Epithelial cell of prostate (primary cell): ENCODE results near the gene ETV7.
A peak's percentile ranks its signal among the peaks of the same experiment; 100 is the strongest.
"Not testable (repeated sequence)": the region's sequence is repeated elsewhere in the genome, so short reads cannot be mapped to it uniquely, and the experiment has no call there.

Experiments used
- DNase-seq: peaks from one replicate; pipeline ENCODE4 v3.0.0-alpha.2; 2011; ENCODE audit warnings: low read depth, low spot score
- H3K27ac ChIP-seq: fragments of 450-650 bp; 2 replicates; pipeline ENCODE4 v1.5.1; 2017; ENCODE audit warnings: mild to moderate bottlenecking

The ETV7 gene

GRCh38 chr6:36346486-36347273, 40.8 kb downstream of the ETV7 start:
- DNase-seq: no peak
- H3K27ac ChIP-seq: no peak overlapping the region

DNA sequence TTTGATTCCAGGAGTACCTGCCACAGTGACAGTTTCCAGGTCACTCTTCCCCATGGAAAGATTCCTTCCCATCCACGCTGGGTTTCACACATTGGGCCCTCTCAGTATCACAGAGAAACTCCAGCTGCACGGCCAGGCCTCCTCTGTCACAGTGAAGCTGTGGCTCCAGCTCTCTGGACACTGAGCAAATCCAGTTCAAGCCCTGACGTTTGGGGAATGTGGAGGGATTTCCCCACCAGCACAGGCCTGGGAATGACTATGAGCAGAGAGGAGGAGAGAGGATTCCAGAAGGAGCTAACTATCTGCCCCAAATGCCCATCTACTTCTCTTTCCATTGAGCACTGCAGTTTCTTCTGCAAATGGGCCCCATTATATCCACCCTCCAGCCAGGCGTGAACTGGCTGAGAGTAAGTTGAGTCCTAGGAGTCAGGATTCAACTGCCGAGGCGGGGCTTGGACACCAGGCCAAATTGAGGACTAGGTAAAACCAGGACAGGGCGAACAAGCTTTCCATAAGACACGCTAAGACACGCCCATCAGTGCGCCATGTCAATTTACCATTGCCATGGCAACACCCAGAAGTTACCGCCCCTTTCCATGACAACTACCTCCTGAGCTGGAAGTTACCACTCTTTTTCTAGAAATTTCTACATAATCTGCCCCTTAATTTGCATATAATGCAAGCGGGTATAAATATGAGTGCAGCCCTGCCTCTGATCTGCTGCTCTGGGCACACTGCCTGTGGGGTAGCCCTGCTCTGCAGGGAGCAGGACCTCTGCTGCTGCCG, 41.6 kb downstream of the ETV7 start:
- no peak for DNase-seq
- no peak overlapping the region for H3K27ac ChIP-seq

DNA sequence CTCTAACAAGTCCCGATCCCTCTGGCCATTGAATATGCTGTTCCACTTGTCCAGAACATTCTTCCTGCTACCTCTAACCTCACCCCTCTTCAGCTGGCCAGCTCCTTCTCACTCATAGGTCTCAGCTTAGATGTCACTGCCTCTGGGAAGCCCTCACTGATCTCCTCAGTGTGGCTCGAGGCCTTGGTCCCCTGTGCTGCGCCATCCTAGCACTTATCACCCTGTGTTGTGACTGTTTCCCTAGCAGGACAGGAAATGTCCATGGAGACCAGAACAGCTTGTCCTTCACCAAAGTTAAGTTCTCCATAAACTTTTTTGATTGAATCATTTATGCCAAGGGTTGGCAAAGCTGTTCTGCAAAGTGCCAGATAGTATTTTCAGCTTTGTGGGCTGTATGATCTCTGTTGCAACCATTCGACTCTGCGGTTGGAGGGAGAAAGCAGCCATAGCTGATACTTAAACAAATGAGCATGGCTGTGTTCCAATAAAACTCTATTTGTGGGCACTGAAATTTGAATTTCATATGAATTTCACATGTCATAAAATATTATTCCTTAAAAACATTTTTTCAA, 44.3 kb downstream of the ETV7 start:
- no peak overlapping the region for H3K27ac ChIP-seq
- no peak for DNase-seq

- DNase-seq: no peak
- H3K27ac ChIP-seq: no peak overlapping the region
These were observed 46.6 kb downstream of the ETV7 start for GRCh38 chr6:36340618-36341454.

GRCh38 chr6:36340306-36340617, 47.2 kb downstream of the ETV7 start:
- DNase-seq: no peak
- H3K27ac ChIP-seq: no peak overlapping the region

GRCh38 chr6:36339146-36339545, 48.3 kb downstream of the ETV7 start:
- H3K27ac ChIP-seq: no peak overlapping the region
- DNase-seq: no peak

DNA sequence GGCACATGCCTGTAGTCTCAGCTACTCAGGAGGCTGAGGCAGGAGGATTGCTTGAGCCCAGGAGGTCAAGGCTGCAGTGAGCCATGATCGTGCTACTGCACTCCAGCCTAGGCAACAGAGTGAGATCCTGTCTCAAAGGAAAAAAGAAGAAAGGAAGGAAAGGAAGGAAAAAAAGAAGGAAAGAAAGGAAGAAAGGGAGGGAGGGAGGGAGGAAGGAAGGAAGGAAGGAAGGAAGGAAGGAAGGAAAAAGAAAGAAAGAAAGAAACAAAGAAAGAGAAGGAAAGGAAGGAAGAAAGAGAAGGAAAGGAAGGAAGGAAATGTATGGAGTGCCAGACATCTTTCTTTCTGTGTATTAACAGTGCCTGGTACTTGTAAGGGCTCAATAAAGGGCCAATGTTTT, 49.2 kb downstream of the ETV7 start:
- not testable (repeated sequence) for DNase-seq, H3K27ac ChIP-seq

DNA sequence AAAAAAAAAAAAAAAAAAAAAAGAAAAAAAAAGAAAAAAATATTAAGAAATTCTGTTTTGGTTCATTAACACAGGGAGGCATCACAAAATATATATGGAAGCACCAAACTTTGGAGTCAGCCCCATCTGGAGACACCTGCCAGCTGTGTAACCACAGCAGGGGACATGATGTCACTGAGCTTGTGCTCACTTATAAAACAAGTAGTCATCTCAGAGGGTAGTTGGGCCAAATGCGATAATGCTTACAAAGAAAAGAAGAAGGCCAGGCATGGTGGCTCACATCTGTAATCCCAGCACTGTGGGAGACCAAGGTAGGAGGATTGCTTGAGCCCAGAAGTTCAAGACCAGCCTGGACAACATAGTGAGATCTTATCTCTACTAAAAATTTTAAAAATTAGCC, 49.7 kb downstream of the ETV7 start:
- no peak for DNase-seq
- no peak overlapping the region for H3K27ac ChIP-seq

GRCh38 chr6:36336779-36337241, 50.7 kb downstream of the ETV7 start, which contains the start of gene BNIP5:
TSS of gene BNIP5 (minus strand) at chr6:36336888. CDS start at chr6:36330690, 6,198 bp downstream.
- no peak within 1 kb of the TSS for H3K27ac ChIP-seq
- DNase-seq: no peak

GRCh38 chr6:36336208-36336710, 51.2 kb downstream of the ETV7 start:
- no peak for DNase-seq
- H3K27ac ChIP-seq: no peak overlapping the region

DNA sequence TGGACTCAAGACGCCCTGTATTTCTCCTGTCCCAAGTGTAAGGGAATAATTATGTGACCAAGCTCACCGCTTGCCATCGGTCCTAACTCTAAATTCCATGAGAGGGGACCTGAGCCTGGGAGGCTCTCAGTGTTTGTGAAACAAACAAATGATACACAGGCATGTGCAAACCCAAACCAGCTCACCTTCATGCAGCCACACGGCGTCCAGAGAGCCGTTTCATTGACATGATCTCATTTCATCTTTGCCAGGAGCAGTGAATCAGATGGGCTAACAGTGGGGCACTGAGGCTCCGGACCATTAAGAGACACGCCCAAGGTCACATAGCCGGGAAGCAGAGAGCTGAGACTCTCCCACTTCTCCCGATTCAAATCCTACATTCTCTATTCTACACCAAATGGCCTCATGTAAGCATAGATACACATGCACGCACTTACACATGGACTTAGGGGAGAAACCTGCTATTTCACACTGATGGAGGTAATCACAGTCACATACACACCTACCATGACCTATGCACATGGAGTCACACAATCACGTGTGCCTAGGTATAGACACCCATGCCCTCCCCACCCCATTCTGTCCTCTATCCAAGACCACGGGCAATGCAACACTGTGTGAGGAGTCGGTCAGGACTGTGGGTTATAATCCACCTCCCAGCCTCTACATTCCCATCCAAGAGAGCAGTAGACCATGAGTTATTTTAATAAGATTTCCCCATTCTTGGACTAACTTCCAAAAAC, 51.8 kb downstream of the ETV7 start:
- H3K27ac ChIP-seq: no peak overlapping the region
- DNase-seq: no peak

DNA sequence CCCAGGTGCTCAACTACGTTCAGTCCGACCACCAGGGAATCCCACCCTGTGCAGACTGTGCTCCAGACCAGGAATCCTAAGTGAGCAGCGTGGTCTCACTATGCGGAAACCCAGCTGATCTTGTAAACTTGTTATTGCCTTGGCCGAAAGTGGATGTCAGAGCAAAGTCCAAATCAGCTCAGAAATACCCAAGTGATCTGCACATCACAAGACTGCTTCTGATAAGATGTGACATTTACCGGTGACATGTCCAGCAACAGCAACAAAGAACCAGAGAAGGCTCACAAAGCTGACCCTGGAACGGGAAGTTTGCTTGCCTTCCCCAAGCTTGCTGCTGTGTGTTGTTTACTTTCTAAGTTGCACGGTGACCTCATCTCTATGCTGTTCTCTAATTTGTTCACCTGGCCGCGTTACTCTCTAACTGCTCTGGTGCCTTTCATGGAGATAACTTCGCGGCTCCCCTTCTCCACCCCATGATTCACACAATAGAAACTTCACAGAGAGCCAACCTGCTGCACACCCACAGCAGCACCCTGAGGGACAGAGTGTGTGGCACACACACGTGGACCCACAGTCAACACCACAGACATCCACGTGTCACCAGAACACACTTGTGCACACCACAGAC, 52.5 kb downstream of the ETV7 start:
- no peak overlapping the region for H3K27ac ChIP-seq

GRCh38 chr6:36333931-36334725, 53.3 kb downstream of the ETV7 start:
- DNase-seq: no peak
- no peak overlapping the region for H3K27ac ChIP-seq

More for the DNA sequence above, 52.5 kb downstream of the ETV7 start:
- DNase-seq: peak; percentile 52

GRCh38 chr6:36333171-36333895, 54.1 kb downstream of the ETV7 start:
- H3K27ac ChIP-seq: no peak overlapping the region
- DNase-seq: no peak

- no peak for DNase-seq
- H3K27ac ChIP-seq: no peak overlapping the region
These were observed 56.1 kb downstream of the ETV7 start for GRCh38 chr6:36331381-36331780.

DNA sequence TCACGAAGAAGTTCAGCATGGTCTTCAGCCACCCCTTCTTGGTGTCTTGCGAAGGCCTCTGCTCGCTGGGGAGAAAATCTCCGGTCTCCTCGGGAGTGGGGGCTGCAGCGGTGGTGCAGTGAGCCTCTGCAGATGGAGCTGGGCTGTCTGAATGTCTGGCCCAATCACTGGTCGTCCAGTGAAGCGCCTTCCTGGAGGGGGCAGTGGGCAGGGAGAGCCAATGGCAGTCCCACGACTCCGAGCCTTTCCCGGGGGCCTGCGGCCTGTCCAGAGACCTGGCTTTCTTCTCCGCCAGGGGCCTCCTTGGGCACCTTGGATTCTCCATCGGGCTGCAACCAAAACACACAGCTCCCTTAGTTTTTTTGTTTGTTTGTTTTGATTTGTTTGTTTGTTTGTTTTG, 57.1 kb downstream of the ETV7 start:
- H3K27ac ChIP-seq: no peak overlapping the region
- no peak for DNase-seq

GRCh38 chr6:36329798-36330291, 57.6 kb downstream of the ETV7 start:
- no peak overlapping the region for H3K27ac ChIP-seq
- no peak for DNase-seq
